ENCODE results near the gene USF2. TPM values are rescaled to one million over a fixed set of nuclear protein-coding genes. Genes with fewer than 3 reads are reported as not detected.

Gene USF2
- total and polyA plus RNA-seq, 2 of the 8 experiments (the other 6 are each of a cell fraction or from before 2014, with no cell fraction given), result 74.1 to 109 TPM

- TF ChIP-seq MAX (IDR thresholded peaks at IDR 0.05) (peak; percentile 84), SIN3A (conservative IDR thresholded peaks at IDR 0.05 in 1 of 2, IDR thresholded peaks at IDR 0.05 in 1 of 2; ENCODE audit: low read depth in 1 of 2, low read length in 2 of 2) (peak in 1 of 2 experiments; percentile 14; a peak in 1 of 4 replicates), RAD21 (IDR thresholded peaks at IDR 0.05 in 1 of 2, conservative IDR thresholded peaks at IDR 0.05 in 1 of 2; ENCODE audit: low read depth in 2 of 2, low read length in 2 of 2) (peak; percentile 81 to 83), CTBP2 (IDR thresholded peaks at IDR 0.05; ENCODE audit: borderline replicate concordance, insufficient read depth, insufficient read length, low read length) (no peak), EP300 (IDR thresholded peaks at IDR 0.05; ENCODE audit: borderline replicate concordance in 1 of 2, low read depth in 2 of 2, low read length in 2 of 2) (peak; percentile 14 to 95; a peak in 2 of 3 replicates), USF2 (IDR thresholded peaks at IDR 0.05; ENCODE audit: low read length) (peak; percentile 21; the same call in 1 of the 2 replicates), POLR2AphosphoS5 (IDR thresholded peaks at IDR 0.05; ENCODE audit: low read depth, low read length) (peak; percentile 77), CHD1 (IDR thresholded peaks at IDR 0.05; ENCODE audit: low read depth, low read length) (no peak), CEBPB (IDR thresholded peaks at IDR 0.05; ENCODE audit: low read depth, low read length) (no peak), SP1 (IDR thresholded peaks at IDR 0.05; ENCODE audit: low read depth, low read length) (peak; percentile 75), RNF2 (IDR thresholded peaks at IDR 0.05; ENCODE audit: borderline replicate concordance, low read depth, low read length, missing control alignments, poor library complexity, severe bottlenecking) (no peak), POLR2A (IDR thresholded peaks at IDR 0.05; ENCODE audit: control extremely low read depth in 1 of 2, low read depth in 2 of 2, low read length in 2 of 2) (peak; percentile 48 to 82), HDAC2 (IDR thresholded peaks at IDR 0.05; ENCODE audit: borderline replicate concordance in 1 of 2, low read depth in 2 of 2, low read length in 2 of 2) (peak in 1 of 2 experiments; percentile 97; a peak in 2 of 4 replicates), SRF (IDR thresholded peaks at IDR 0.05; ENCODE audit: low read depth, low read length) (no peak), E2F6 (IDR thresholded peaks at IDR 0.05) (peak; percentile 9)
Observed at GRCh38 chr19:35247526-35248309, 21.0 kb upstream of the USF2 start (continued).

All from H1 (cell line).